Suppressor macrophage (primary cell): ENCODE results near the gene TMCC2.
A peak's percentile ranks its signal among the peaks of the same experiment; 100 is the strongest.

Source experiments
- DNase-seq, 4 experiments: peaks; one replicate each; pipeline ENCODE4 v3.0.0-alpha.2; 2020 to 2022

Gene TMCC2

DNA sequence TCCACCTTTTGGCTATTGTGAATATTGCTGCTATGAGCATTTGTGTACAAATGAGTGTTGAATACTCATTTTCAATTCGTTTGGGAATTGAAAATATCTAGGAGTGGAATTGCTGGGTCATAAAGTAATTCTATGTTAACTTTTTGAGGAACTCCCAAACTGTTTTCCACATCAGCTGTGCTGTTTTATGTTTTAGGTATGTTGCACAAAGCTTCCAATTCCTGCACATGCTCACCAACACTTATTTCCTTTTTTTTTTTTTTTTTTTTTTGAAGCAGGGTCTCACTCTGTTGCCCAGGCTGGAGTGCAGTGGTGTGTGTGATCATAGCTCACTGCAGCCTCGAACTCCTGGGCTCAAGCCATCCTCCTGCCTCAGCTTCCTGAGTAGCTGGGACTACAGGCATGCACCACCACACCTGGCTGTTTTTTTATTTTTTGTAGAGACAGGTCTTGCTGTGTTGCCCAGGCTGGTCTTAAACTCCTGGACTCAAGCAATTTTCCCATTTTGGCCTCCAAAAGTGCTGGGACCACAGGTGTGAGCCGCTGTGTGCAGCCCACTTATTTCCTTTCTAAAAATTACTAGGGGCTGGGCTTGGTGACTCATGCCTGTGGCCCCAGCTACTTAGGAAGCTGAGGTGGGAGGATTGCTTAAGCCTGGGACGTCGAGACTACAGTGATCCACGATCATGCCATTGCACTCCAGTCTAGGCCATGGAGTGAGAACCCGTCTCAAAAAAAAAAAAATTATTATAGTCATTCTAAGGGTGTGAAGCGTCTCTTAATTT lies 33.4 kb downstream of the TMCC2 start:
- DNase-seq, result peak; percentile 69 to 87 (median 84)

DNA sequence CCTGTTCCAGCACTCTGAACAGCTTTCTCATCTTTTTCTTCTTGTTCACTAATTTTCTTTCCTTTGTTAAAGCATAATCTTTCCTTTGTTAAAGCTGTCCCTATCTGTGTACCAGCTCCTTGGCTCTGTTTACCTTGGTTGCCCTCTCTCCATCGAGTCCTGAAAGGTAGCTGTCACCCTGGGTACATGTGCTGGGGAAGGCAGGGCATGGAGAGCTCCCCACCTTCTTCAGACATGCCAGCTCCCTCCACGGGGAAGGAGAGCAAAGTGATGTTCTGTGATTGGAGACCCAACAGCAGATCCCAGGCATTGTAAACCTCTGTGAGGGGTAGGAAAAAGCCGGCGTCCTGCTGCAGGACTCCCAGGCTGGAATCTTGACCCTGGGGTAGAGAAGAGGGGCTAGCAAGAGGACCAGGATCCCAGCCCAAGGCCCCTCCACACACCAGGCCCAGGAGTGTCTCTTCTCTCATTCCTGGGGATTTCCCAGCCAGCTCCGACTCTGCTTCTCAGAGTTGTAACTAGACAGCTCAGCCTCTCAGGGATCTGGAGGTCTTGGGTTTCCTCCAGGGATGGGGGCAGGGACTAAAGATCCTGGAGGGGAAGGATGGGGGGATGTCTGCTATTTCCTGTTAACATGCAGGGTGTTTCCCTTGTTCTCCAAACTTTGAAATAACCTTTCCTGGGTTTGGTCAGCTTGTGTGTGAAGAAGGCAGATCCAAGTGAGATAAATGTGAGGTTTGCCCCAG lies 34.4 kb downstream of the TMCC2 start:
- peak in 2 of 4 experiments; percentile 27 to 40 for DNase-seq

DNA sequence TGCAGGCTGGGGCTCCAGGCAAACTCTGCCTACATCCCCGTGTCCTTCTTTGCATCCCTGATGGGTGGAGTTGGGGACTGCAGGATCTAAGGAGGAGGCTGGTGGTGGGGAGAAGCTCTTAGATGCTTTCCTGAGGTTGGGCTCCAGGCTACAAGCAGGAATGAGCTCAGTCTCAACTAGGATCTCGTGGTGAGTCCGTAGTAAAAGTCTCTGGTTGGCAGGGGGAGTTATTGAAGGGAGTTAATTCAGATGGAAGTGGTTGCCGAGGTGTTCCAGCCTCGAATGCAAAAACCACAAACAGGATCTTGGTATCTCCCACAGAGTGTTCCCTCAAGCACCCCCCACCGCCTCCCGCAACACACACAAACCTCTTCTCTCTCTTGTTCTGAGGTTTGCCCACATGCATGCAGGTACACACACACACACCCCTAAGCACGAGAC lies 35.0 kb downstream of the TMCC2 start:
- peak in 2 of 4 experiments; percentile 20 to 25 for DNase-seq

DNA sequence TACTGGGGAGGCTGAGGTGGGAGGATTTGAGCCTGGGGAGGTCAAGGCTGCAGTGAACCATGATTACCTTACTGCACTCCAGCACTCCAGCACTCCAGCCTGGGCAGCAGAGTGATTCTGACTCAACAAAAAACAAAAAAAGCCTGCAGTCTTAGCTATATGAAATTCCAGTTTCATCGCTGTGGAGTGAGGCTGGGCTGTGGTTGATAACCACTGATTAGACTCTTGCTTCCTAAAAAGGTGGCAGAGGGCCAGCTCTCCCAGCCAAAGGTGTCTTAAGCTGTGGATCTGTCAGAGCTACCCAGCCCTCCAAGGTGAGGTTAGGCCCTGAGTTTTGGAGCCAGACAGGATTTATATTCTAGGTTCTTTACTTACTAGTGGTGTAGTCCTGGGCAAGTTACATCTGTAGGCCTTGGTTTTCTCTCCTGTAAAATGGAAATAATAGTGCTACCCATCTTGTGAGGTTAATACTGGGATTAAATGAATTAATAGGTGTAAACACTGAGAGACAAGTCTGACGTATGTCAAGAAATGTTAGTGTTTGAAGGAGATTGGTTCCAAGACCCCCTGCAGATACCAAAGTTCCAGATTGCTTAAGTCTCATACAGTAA lies 35.9 kb downstream of the TMCC2 start:
- no peak for DNase-seq

DNA sequence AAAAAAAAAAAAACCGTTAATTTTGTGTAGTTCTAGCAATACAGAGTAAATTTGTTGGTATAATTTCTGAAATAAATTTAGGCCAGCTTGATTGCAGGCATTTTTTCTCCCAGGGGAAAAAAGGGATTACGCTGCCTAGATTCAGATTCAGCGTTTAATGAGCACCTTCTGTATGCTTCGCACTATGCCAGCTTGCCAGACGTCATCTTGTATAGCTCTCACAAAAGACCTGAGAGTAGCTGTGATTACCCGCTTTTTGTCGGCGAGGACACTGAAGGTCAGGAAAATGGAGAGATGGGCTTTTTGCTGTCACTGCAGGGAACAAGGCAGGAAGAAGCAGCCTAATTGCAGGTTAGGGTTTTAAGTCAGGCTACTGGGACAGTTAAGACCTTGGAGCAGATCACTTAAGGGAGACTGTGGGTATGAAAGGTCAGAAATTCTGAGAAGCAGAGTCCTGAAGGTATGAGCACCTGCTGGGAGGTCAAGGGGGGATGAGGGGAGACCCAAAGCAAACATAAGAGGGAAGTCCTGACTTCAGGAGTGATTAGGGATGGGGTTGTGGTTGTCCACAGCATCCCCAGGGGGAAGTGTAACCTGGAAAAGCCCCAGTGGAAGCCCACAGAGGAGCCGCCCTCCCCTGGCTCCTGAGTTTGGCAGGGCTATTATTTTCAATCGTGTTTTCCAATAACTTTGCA lies 39.0 kb downstream of the TMCC2 start:
- no peak for DNase-seq

DNA sequence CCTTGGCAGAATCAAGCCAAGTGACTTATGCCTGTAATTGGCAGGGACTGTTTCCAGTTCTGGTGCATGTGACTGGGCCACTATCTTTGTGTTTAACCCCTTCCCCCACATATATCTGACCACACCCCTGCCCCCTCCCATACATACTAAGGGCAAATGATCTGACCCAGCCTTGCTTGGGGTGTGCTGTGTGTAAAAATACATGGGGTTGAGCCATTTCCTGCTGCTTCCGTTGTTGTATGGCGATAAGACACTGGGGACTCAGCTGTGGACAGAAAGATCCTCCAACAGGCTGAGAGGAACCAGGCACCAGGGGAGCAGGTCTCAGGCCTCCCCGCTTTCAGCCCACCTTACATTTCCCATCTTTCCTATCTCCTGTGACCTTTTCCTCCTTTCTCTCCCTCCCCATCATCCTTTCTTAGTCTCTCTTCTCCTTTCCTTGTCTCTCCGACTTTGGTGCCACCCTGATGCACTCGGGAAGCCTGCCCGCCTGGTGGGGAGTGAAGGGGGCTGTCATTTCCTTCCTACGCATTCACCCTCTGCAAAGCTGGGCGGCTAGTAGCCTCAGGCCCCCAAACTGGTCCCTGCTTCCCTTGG lies 39.7 kb downstream of the TMCC2 start:
- peak in 1 of 4 experiments; percentile 16 for DNase-seq

DNA sequence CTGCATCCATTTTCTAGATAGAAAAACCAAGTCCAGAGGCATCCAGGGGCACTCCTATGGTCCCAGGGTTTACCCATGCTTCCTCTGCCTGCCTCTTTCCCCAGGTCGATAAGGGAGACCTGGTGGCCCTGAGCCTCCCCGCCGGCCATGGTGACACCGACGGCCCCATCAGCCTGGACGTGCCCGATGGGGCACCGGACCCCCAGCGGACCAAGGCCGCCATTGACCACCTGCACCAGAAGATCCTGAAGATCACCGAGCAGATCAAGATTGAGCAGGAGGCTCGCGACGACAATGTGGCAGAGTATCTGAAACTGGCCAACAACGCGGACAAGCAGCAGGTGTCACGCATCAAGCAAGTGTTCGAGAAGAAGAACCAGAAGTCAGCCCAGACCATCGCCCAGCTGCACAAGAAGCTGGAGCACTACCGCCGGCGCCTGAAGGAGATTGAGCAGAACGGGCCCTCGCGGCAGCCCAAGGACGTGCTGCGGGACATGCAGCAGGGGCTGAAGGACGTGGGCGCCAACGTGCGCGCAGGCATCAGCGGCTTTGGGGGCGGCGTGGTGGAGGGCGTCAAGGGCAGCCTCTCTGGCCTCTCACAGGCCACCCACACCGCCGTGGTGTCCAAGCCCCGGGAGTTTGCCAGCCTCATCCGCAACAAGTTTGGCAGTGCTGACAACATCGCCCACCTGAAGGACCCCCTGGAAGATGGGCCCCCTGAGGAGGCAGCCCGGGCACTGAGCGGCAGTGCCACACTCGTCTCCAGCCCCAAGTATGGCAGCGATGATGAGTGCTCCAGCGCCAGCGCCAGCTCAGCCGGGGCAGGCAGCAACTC lies 41.3 kb downstream of the TMCC2 start:
- DNase-seq, result no peak

DNA sequence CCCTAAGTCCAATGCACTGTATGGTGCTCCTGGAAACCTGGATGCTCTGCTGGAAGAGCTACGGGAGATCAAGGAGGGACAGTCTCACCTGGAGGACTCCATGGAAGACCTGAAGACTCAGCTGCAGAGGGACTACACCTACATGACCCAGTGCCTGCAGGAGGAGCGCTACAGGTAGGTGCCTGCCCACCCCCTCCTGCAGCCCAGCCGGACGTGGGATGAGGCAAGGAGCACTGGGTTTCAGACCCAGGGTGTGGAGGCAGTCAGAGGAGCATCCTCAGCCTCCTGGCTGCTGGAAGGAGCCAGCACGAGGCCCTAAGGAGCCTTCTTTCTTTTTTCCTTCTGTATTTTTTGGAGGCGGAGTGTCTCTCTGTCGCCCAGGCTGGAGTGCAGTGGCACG lies 42.0 kb downstream of the TMCC2 start:
- no peak for DNase-seq

DNA sequence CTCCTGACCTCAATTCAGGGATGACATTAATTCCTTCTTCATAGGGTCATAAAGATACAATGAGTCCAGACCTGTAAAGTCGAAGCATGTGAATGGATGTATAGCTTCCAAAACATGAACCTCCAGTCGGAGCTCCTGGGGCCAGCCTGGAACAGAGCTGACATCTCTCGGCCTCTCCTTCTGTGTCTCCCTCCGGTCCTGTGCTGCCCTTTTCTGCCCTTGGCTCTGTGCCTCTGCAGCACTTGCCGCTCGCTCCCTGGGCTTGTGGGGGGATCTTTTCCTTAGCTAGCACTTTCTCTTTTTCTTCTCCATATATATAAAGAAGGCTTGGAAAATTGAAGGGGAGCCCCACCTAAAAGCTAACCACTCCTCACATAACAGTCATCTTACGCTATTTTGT lies 42.5 kb downstream of the TMCC2 start:
- no peak for DNase-seq

DNA sequence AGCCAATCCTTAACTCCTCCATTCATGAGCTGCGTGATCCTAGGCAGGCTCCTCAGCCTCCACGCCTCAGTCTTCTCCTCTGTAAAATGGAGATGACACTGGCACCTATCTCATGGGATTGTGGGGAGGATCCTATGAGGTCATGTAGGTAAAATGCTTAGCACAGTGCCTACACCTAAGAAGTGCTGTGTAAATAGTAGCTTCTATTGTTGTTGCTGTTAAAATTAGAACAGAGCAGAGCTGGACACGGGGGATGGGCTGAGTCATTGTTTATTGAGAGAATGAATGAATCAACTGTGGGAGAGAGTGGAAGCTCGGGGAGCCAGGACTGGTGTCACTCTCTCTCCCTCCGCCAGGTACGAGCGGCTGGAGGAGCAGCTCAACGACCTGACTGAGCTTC lies 43.0 kb downstream of the TMCC2 start:
- DNase-seq, result no peak

DNA sequence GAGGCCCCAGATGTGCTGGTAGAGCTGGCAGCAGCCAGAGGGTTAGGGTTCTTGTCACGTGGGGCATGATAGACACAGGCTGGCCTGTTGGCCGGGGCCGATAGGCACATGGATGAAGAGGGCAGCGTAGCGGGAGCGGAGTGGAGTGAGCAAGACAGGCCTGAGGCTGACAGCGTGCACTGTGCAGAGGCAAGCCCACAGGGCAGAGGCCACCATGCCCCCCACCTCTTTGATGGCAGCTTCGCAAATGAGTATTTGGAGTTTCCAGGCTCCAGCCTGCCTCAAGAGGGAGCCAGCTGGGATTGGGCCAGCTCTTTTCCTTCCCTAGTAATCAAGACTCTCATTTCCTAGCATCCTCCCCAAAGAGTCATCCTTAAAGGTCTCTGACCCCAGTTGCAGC lies 43.5 kb downstream of the TMCC2 start:
- no peak for DNase-seq

DNA sequence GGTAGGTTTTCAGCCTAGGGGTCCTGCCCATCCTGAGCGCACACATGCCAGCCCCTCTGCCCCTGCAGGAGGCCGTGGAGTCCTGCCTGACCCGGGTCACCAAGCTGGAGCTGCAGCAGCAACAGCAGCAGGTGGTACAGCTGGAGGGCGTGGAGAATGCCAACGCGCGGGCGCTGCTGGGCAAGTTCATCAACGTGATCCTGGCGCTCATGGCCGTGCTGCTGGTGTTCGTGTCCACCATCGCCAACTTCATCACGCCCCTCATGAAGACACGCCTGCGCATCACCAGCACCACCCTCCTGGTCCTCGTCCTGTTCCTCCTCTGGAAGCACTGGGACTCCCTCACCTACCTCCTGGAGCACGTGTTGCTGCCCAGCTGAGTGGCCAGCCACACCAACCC lies 44.0 kb downstream of the TMCC2 start:
- no peak for DNase-seq

DNA sequence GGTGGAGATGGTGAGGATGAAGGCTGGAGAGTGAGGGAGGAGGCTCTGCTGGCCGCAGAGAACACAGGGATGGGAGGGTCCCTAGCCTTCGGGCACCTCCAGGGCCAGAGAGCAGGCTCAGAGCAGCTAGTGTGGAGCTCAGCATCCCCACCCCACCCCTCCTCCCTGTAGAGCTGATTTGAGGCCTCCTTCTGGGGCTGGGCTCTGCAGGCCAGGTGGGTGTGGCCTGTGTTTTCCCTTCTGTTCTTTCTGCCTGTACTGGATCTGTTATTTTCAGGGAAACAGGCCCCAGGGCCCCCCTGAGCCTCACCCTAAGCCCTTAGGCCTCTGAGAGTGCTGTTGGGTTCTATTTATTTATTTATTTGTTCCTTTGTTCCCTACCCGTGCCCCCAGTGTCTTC lies 44.8 kb downstream of the TMCC2 start:
- DNase-seq, result no peak

DNA sequence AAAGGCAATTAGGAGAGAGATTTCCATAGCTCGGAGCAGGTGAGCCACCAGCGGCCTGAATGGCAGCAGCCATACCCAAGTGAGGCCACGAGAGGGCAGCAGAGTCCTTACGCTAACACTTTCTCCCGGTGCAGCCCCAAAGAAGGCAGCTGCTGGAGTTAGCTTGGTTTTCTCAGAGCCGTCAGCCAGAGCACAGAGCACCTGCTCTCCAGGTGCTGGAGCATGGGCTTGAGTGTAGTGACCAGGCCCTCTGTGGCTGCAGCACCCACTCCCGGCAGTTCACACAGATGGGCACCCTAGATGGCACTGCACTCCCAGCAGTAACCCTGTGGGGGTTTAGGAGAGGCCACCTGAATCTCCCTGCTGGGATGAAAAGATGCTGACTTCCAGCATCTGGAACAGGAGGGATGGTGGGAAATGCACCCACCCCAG lies 45.8 kb downstream of the TMCC2 start:
- peak; percentile 83 to 91 (median 88) for DNase-seq

DNA sequence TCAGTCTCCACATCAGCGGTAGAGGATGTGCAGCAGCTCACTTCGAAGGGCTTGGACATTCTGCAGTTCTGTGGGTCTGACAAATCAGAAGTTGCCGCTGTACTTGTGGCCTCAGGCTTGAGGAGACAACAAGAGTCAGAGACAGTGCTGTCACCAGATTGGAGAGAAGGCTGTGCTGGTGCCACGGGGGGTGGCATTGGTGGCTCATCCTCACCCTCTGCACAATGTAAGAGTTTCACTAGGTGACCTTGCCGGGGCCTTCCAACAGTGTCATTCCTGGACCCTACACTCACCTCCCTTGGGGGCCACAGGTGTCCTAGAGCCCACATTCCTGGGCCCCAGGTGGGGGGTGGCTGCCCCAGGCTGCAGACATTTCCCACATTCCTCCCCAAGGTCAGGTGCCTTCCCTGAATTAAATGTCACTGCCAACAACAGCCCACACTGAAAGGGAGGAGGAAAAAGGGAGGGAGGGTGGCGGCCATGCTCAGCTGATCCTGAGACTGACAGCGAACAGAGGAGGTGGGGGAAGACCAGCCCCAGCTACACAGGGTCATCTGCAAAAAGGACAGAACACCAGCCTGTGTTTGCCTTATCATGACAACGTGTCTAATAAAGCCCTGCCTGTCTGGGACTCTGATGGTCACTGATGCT lies 46.4 kb downstream of the TMCC2 start:
- DNase-seq, result peak in 3 of 4 experiments; percentile 50 to 71 (median 51)

DNA sequence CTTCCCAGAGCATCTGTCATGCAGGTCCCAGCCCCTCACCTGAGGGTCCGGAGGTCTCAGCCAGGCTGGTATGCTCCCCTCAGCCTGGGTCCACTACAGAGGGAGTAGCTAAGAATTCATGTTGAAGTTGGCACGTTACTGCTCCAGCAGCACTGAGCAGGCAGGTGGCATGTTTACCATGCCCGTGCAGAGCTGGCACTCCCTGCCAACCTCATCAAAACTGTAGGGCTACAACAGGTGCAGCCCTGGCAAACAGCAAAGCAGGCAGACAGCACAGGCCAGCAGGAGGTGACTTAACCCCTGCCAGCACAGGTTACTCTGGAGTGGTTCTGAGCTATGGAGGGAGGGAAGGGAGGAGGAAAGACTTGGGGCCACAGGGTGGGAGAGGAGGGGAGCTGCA lies 47.4 kb downstream of the TMCC2 start:
- no peak for DNase-seq

DNA sequence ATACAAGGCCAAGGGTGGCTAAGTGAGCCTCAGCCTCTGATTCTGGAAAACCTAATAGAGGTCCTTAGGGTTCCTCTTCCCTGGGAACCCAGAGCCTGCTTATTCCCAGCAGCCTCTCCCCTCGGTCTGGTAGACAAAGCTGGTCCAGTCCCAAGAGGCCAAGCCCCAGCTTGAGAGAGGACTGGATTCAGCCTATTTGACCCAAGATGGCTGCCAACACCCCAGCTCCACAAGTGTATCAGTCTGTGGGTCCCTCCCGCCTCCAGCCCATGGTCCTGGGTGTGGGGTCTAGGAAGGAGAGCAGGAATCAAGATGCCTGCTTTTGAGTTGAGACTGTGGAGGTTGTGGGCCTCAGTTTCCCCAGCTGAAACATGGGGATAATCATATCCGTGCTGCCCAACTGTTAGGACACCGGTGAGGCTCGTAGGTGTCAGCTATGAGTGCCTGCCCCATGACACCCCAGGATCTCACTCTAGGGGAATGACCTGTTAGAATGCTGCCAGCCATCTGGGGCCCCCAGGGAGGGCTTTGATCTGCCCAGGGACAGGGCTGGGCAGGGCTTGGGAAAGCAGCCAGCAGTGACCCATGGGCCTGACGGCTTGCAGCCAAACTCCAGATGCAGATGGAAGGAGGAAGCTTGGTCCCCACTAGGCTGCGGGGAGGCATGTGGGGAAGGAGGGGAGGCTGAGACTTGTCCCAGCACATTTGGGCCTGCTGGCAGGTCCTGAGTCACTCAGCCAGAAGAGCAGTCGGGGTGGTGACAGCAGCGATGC lies 48.4 kb downstream of the TMCC2 start:
- DNase-seq, result no peak

DNA sequence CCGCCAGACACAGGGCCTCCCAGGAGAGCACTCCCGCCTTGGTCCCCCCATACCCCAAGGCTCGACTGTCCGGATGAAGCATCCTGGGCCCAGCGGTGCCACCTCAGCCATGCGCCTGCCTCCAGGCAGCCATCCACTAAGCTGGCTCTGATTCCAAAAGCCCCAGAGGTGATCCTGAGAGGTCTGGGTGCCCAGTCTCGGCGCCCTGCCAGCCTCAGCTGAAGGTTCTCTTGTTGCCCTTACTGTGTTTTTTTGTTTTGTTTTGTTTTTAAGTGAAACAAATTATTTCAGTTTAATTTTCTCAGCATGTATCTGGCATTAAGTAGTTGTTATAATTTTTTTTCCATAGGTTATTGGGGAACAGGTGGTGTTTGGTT lies 48.9 kb downstream of the TMCC2 start:
- DNase-seq, result no peak

DNA sequence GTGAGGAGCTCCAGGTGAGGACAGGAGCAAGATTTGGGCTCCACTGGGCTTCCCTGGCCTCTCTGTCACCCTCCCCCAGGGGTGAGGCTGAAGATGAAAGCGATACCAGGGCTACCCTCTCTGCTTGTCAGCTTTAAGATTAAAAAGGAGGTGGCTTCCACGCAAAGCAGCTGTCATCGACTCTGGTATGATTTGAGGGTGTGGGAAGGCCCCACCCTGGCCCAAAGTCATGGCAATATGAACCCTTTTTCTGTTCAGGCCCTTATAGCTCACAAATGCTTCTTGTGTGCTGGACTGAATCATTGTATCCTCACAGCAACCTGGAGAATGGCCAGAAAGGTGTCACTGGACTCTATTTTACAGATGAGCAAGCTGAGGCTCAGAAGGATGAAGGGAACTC lies 52.2 kb downstream of the TMCC2 start:
- no peak for DNase-seq
